Measurements from ENCODE around the gene ABCC10. TPM values are rescaled to one million over a fixed set of nuclear protein-coding genes. Genes with fewer than 3 reads are reported as not detected.
"Not testable (repeated sequence)": the region's sequence is repeated elsewhere in the genome, so short reads cannot be mapped to it uniquely, and the experiment has no call there.

Gene ABCC10
- total and polyA plus RNA-seq, 9 donors = 8.9 to 34.9 (median 21.1) TPM

DNA sequence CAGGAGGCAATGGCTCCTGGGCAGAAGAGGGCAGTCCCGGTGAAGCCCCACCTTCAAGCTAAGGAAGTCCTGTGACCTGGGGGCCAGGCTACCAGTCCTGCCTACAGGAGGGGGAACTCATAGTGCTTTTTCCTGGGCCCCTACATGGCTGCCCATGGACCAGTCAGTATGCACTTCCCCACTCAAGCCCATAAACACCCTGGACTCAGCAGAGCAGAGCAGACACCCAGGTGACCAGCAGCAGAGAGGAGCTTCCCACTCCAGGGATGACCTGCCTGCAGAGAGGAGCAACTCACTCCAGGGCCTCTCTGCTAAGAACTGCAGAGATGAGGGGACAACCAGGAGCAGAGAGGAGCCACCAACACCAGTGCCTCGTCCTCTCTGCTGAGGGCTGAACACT is 14.3 kb upstream of the ABCC10 start:
- WGBS, 3 donors = 97 to 100% (median 97%) methylated on average over 1 to 2 of the region's 2 CpGs
- Histone ChIP-seq H3K9me3 (no peaks in the 10 kb centered on the region), H3K36me3 (no peaks in the 10 kb centered on the region), H3K27me3 (no peaks in the 10 kb centered on the region), H3K4me1 (ENCODE audit: insufficient read depth) (no peaks in the 10 kb centered on the region), H3K27ac (no peak overlapping the region), H3K4me3 (no peak overlapping the region)
- TF ChIP-seq EP300 (IDR thresholded peaks at IDR 0.05) = no peak
- TF ChIP-seq CTCF (IDR thresholded peaks at IDR 0.05) = no peak
- TF ChIP-seq POLR2A (IDR thresholded peaks at IDR 0.05) = no peak
- DNase-seq = no peak
- intact Hi-C loops (cut with DNase I) = no loop called here

DNA sequence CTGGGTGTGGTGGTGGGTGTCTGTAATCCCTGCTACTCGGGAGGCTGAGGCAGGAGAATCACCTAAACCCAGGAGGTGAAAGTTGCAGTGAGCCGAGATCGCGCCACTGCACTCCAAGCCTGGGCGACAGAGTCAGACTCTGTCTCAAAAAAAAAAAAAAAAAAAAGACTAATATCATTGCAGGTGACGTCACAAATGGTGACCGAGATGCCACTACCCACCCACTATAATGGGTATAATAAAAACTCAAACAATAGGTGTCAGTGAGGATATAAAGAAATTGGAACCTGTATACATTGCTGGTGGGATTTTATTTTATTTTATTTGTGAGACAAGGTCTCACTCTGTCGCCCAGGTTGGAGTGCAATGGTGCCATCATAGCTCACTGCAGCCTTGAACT is 12.1 kb upstream of the ABCC10 start:
- H3K4me3 ChIP-seq; H3K9me3 ChIP-seq; H3K36me3 ChIP-seq; H3K4me1 ChIP-seq (ENCODE audit: insufficient read depth); DNase-seq; intact Hi-C loops (cut with DNase I); H3K27me3 ChIP-seq; H3K27ac ChIP-seq: not testable (repeated sequence)
- WGBS, 3 donors = 85 to 91% (median 89%) methylated on average over 8 of the region's 8 CpGs

DNA sequence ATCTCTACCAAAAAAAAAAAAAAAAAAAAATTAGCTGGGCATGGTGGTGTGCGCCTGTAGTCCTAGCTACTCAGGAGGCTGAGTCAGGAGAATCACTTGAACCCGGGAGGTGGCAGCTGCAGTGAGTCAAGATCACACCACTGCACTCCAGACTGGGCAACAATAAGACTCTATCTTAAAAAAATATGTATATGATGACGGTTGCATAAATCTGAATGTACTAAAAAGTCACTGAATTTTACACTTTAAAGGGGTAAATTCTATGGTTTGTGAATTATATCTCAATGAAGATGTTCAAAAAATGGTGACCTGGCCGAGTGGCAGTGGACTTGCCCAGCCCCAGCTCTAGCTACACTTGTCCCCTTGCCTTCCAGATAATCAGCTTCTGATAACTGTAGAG is 10.4 kb upstream of the ABCC10 start:
- WGBS, 3 donors = 77 to 78% (median 77%) methylated on average over 4 of the region's 4 CpGs
- no peaks in the 10 kb centered on the region for H3K9me3 ChIP-seq
- TF ChIP-seq CTCF (IDR thresholded peaks at IDR 0.05) (no peak), POLR2A (IDR thresholded peaks at IDR 0.05) (no peak), EP300 (IDR thresholded peaks at IDR 0.05) (no peak)
- no peak overlapping the region for H3K4me3 ChIP-seq
- H3K27me3 ChIP-seq = no peaks in the 10 kb centered on the region
- H3K36me3 ChIP-seq = no peaks in the 10 kb centered on the region
- H3K27ac ChIP-seq = no peak overlapping the region
- intact Hi-C loops (cut with DNase I) = no loop called here
- H3K4me1 ChIP-seq (ENCODE audit: insufficient read depth) = no peaks in the 10 kb centered on the region
- DNase-seq = no peak

- no peak for TF ChIP-seq EP300 (IDR thresholded peaks at IDR 0.05)
- TF ChIP-seq CTCF (IDR thresholded peaks at IDR 0.05) = no peak
- TF ChIP-seq POLR2A (IDR thresholded peaks at IDR 0.05) = no peak
- intact Hi-C loops (cut with DNase I) = no loop called here
- DNase-seq = no peak
- Histone ChIP-seq H3K4me3 (no peak overlapping the region), H3K36me3 (no peaks in the 10 kb centered on the region), H3K27me3 (no peaks in the 10 kb centered on the region), H3K9me3 (no peaks in the 10 kb centered on the region), H3K27ac (no peak overlapping the region), H3K4me1 (ENCODE audit: insufficient read depth) (no peaks in the 10 kb centered on the region)
- 65 to 66% (median 65%) methylated on average over 5 of the region's 5 CpGs for WGBS, 3 donors
Observed at GRCh38 chr6:43420012-43420709, 7.2 kb upstream of the ABCC10 start.

DNA sequence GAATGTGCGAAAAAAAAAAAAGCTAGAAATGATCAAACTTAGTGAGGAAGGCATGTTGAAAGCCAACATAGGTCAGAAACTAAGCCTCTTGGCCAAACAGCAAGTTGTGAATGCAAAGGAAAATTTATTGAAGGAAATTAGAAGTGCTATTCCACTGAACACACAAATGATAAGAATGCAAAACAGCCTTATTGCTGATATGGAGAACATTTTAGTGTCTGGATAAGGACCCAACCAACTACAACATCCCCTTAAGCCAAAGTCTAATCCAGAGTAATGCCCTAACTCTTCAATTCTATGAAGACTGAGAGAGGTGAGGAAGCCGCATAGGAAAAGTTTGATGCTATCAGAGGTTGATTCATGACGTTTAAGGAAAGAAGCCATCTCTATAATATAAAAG is 5.5 kb upstream of the ABCC10 start:
- intact Hi-C loops (cut with DNase I) = no loop called here
- DNase-seq = no peak
- Histone ChIP-seq H3K27me3 (no peaks in the 10 kb centered on the region), H3K9me3 (no peaks in the 10 kb centered on the region), H3K4me3 (no peak overlapping the region), H3K4me1 (ENCODE audit: insufficient read depth) (no peaks in the 10 kb centered on the region), H3K36me3 (no peaks in the 10 kb centered on the region), H3K27ac (no peak overlapping the region)
- WGBS, 3 donors = 53 to 60% (median 55%) methylated on average over 3 of the region's 3 CpGs
- no peak for TF ChIP-seq EP300 (IDR thresholded peaks at IDR 0.05)
- no peak for TF ChIP-seq CTCF (IDR thresholded peaks at IDR 0.05)
- no peak for TF ChIP-seq POLR2A (IDR thresholded peaks at IDR 0.05)

DNA sequence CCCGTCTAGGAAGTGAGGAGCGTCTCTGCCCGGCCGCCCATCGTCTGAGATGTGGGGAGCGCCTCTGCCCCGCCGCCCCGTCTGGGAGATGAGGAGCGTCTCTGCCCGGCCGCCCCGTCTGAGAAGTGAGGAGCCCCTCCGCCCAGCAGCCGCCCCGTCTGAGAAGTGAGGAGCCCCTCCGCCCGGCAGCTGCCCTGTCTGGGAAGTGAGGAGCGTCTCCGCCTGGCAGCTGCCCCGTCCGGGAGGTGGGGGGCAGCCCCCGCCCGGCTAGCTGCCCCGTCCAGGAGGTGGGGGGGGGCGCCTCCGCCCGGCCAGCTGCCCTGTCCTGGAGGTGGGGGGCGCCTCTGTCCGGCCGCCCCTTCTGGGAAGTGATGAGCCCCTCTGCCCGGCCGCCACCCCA is 2.3 kb upstream of the ABCC10 start:
- H3K4me1 ChIP-seq (ENCODE audit: insufficient read depth); H3K9me3 ChIP-seq; H3K27ac ChIP-seq; H3K36me3 ChIP-seq; intact Hi-C loops (cut with DNase I); DNase-seq; H3K4me3 ChIP-seq; H3K27me3 ChIP-seq: not testable (repeated sequence)
- WGBS, 3 donors = 94 to 97% (median 96%) methylated on average over 26 to 33 of the region's 33 CpGs

All from ovary (tissue), 9 donors.